WERI-Rb-1 (cell line): Measurements from ENCODE around the gene PDCL3.

ENCODE experiments used
- DNase-seq: peaks from one replicate; pipeline ENCODE4 v3.0.0-alpha.2; 2020
- H3K27ac ChIP-seq: fragments of 250-450 bp; sonication (Bioruptor Pico); 2 replicates; pipeline ENCODE4 v1.5.1; 2020; ENCODE audit warnings: mild to moderate bottlenecking, moderate library complexity
- H3K27me3 ChIP-seq: fragments of 250-450 bp; sonication (Bioruptor Pico); 2 replicates; pipeline ENCODE4 v1.5.1; 2021; ENCODE audit warnings: mild to moderate bottlenecking, low read depth, moderate library complexity; ENCODE audit not compliant: insufficient read depth, severe bottlenecking
- H3K36me3 ChIP-seq: fragments of 250-450 bp; sonication (Bioruptor Pico); 2 replicates; pipeline ENCODE4 v1.5.1; 2020; ENCODE audit warnings: mild to moderate bottlenecking, moderate library complexity
- H3K4me3 ChIP-seq: 2 replicates; pipeline ENCODE4 v1.5.1; 2011; ENCODE audit warnings: low read depth, mild to moderate bottlenecking, control low read depth, low read length
- H3K9me3 ChIP-seq: fragments of 250-450 bp; sonication (Bioruptor Pico); 2 replicates; pipeline ENCODE4 v1.5.1; 2021; ENCODE audit warnings: mild to moderate bottlenecking, moderate library complexity; ENCODE audit not compliant: severe bottlenecking
- TF ChIP-seq, protein P1 (sequence below): IDR thresholded peaks from 2 replicates; pipeline ENCODE4 v1.5.1; 2011; ENCODE audit warnings: low read depth, mild to moderate bottlenecking, control low read depth, inconsistent platforms, low read length

Gene PDCL3

DNA sequence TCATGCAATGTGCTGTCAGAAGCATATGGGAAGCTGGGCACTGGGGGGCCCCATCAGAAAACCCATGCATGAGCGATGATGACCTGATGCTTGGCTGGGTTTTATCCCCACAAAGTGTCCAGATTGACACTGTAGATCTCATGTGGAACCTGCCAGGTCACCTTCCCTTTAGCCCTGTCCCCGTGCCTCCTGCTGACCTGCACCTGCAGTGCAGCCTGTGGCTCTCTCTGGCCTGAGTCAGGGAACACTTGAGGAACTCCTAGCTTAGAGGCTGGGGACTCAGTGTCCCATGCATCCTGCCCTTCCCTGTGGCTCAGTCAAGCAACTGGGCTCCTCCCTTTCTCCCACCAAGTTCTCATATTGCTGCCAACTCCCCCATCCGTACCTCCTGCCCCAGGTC, 57.7 kb downstream of the PDCL3 start:
- no peaks in the 10 kb centered on the region for H3K36me3 ChIP-seq
- H3K4me3 ChIP-seq, result no peak overlapping the region
- TF ChIP-seq, protein P1, sequence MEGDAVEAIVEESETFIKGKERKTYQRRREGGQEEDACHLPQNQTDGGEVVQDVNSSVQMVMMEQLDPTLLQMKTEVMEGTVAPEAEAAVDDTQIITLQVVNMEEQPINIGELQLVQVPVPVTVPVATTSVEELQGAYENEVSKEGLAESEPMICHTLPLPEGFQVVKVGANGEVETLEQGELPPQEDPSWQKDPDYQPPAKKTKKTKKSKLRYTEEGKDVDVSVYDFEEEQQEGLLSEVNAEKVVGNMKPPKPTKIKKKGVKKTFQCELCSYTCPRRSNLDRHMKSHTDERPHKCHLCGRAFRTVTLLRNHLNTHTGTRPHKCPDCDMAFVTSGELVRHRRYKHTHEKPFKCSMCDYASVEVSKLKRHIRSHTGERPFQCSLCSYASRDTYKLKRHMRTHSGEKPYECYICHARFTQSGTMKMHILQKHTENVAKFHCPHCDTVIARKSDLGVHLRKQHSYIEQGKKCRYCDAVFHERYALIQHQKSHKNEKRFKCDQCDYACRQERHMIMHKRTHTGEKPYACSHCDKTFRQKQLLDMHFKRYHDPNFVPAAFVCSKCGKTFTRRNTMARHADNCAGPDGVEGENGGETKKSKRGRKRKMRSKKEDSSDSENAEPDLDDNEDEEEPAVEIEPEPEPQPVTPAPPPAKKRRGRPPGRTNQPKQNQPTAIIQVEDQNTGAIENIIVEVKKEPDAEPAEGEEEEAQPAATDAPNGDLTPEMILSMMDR, result no peak
- H3K9me3 ChIP-seq, result no peaks in the 10 kb centered on the region
- H3K27ac ChIP-seq, result no peak overlapping the region
- no peak for DNase-seq
- H3K27me3 ChIP-seq, result peaks cover 2% of the 10 kb centered on the region

DNA sequence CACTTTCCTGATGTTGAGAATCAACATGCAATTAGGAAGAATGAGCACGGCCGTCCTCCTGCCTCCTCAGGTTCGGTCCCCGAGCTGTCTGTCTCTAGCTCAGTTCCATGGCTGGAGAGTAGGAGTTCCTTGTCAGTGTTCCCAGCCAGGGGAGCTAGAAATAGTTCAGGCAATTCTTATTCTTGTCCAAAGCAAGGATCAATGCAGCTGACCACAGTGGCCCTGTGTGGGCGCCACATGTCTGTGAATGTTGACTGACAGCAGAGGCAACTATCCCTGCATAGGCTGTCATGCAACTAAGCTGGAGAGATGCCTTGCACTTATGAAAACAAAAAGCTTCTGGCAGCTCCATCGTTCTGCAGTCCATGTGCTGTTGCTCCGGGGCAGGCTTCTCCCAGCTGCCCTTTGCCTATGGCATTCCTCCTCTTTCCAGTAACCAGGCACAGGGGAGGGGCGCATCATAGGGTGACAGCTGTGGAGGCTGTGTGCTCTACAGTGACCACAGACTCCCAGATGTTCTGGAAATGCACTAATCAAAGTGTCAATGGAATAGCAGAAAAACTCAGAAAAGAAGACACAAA, 58.7 kb downstream of the PDCL3 start:
- Histone ChIP-seq H3K9me3 (no peaks in the 10 kb centered on the region), H3K36me3 (no peaks in the 10 kb centered on the region), H3K4me3 (no peak overlapping the region), H3K27ac (no peak overlapping the region), H3K27me3 (peaks cover 2% of the 10 kb centered on the region)
- no peak for DNase-seq
- TF ChIP-seq, protein P1, result no peak

DNA sequence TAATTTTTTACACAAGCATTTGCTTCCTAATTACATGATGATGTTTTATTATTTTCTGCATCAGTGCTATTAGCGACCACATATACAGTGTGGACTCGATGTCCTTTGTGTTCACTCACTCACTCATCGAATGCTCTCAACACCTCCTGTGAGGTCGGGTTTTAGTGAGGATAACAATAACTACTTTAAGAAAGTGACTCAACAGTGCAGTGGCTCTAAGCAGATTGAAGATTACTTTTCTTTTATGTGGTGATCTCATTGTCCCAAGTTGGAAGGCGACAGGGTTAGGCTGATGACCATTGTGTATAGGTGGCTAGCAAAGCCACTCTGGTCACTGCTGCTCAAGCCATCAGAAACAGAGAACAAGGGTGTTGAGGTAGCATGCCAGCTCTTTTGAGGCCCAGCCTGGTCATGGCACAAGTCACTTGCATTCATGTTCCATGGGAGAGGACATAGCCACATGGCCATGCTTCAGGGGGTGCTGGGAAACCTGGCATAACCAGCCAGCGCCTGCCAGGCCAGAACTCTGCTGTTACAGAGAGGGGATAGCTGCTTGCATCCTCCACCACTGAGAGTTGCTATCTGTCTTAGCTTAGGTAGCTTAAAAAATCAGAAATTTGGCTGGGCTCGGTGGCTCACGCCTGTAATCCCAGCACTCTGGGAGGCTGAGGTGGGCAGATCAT, 60.4 kb downstream of the PDCL3 start:
- Histone ChIP-seq H3K9me3 (no peaks in the 10 kb centered on the region), H3K4me3 (no peak overlapping the region), H3K36me3 (no peaks in the 10 kb centered on the region), H3K27me3 (peaks cover 9% of the 10 kb centered on the region), H3K27ac (no peak overlapping the region)
- TF ChIP-seq, protein P1, result no peak
- no peak for DNase-seq

DNA sequence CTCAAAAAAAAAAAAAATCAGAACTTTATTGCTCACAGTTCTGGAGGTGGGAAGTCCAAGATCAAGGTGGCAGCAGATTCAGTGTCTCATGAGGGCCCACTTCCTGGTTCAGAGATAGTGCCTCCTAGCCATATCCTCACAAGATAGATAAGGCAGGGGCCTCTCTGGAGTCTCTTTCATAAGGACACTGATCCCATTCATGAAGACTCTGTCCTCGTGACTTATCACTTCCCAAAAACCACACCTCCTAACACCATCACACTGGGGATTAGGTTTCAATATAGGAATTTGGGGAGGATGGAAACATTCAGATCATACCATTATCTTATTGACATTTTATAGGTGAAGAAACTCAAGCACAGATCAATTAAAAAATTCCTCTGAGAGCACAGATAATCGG, 61.1 kb downstream of the PDCL3 start:
- H3K9me3 ChIP-seq, result no peaks in the 10 kb centered on the region
- no peak overlapping the region for H3K4me3 ChIP-seq
- TF ChIP-seq, protein P1, result no peak
- H3K27ac ChIP-seq, result no peak overlapping the region
- peaks cover 9% of the 10 kb centered on the region for H3K27me3 ChIP-seq
- H3K36me3 ChIP-seq, result no peaks in the 10 kb centered on the region
- no peak for DNase-seq

DNA sequence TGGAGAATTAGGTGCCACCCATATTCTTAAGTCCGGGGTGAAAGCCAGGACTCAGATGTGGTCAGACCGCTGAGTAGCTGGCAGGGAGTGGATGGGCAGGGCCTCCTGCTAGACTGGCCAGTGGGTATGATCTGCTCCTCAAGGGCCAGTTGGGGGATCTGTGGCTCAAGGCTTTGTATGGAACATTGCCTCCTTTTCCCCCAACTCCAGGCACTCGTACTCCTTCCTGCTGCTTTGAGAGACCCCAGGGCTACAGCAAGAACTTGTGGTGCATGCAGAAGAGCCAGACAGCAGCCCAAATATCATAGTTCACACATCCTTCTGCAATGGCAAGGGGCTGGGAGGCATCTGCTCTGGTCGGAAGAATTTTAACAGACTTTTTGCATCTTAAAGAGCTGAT, 61.7 kb downstream of the PDCL3 start:
- Histone ChIP-seq H3K9me3 (no peaks in the 10 kb centered on the region), H3K36me3 (no peaks in the 10 kb centered on the region), H3K4me3 (no peak overlapping the region), H3K27ac (no peak overlapping the region), H3K27me3 (peaks cover 9% of the 10 kb centered on the region)
- TF ChIP-seq, protein P1, result no peak
- no peak for DNase-seq

DNA sequence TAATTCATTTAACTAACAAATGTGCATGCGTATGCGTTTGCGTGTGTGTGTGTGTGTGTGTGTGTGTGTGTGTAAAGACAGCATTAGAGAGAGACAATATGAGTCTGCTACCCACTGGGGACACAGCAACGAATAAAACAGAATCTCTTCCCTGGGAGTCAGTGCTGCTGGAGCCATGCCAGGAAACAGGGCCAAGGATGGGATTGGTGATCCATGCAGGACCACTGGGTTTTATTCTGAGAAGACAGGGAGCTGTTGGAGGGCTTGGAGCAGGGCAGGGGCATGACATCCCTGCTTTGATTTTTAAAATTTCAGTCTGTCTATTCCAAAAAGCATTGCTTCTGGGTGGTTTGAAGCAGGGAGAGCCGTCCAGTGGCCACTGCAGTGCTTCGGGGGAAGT, 62.9 kb downstream of the PDCL3 start:
- TF ChIP-seq, protein P1, result no peak
- peaks cover 9% of the 10 kb centered on the region for H3K27me3 ChIP-seq

More for the DNA sequence above, 62.9 kb downstream of the PDCL3 start:
- H3K9me3 ChIP-seq, result no peaks in the 10 kb centered on the region
- H3K4me3 ChIP-seq, result no peak overlapping the region
- no peaks in the 10 kb centered on the region for H3K36me3 ChIP-seq
- H3K27ac ChIP-seq, result no peak overlapping the region
- no peak for DNase-seq
